H9 (cell line): Measurements from ENCODE around the gene NDUFV2. TPM values are rescaled to one million over a fixed set of nuclear protein-coding genes. Genes with fewer than 3 reads are reported as not detected.
A peak's percentile ranks its signal among the peaks of the same experiment; 100 is the strongest.

Experiments used
- DNase-seq: peaks from one replicate; pipeline ENCODE4 v3.0.0-alpha.2; 2017
- H2AFZ ChIP-seq: one replicate; pipeline ENCODE4 v1.6.1; 2013; ENCODE audit warnings: mild to moderate bottlenecking, low read length, control low read depth, moderate library complexity
- H2AK5ac ChIP-seq: 2 replicates; pipeline ENCODE4 v1.6.1; 2013; ENCODE audit warnings: low read length, control low read depth, mixed read lengths; ENCODE audit not compliant: insufficient read length
- H2BK120ac ChIP-seq: one replicate; pipeline ENCODE4 v1.6.1; 2013; ENCODE audit warnings: low read depth, mild to moderate bottlenecking, low read length, control low read depth, inconsistent platforms; ENCODE audit not compliant: poor library complexity, severe bottlenecking
- H2BK12ac ChIP-seq: 2 replicates; pipeline ENCODE4 v1.6.1; 2013; ENCODE audit warnings: low read length, control low read depth, mixed read lengths, low read depth; ENCODE audit not compliant: insufficient read length
- H2BK15ac ChIP-seq: 2 replicates; pipeline ENCODE4 v1.6.1; 2013; ENCODE audit warnings: low read depth, low read length, control low read depth
- H2BK20ac ChIP-seq: one replicate; pipeline ENCODE4 v1.6.1; 2013; ENCODE audit warnings: low read depth, mild to moderate bottlenecking, low read length, control low read depth, inconsistent platforms; ENCODE audit not compliant: poor library complexity, severe bottlenecking
- H2BK5ac ChIP-seq: 2 replicates; pipeline ENCODE4 v1.6.1; 2013; ENCODE audit warnings: low read length, control low read depth, mixed read lengths; ENCODE audit not compliant: insufficient read length
- H3K14ac ChIP-seq: 2 replicates; pipeline ENCODE4 v1.6.1; 2013; ENCODE audit warnings: low read length, control low read depth; ENCODE audit not compliant: insufficient read depth
- H3K18ac ChIP-seq: 2 replicates; pipeline ENCODE4 v1.6.1; 2013; ENCODE audit warnings: low read depth, mild to moderate bottlenecking, mixed read lengths, low read length, control low read depth; ENCODE audit not compliant: insufficient read length
- H3K23ac ChIP-seq: 2 replicates; pipeline ENCODE4 v1.6.1; 2013; ENCODE audit warnings: low read length, control low read depth, mixed read lengths, low read depth; ENCODE audit not compliant: insufficient read length
- H3K23me2 ChIP-seq: 2 replicates; pipeline ENCODE4 v1.6.1; 2013; ENCODE audit warnings: low read depth, mild to moderate bottlenecking, mixed read lengths, low read length, control low read depth; ENCODE audit not compliant: insufficient read length, poor library complexity, severe bottlenecking
- H3K27ac ChIP-seq: 2 replicates; pipeline ENCODE4 v1.5.1; 2013; ENCODE audit warnings: low read length, control low read depth, mixed read lengths, low read depth; ENCODE audit not compliant: insufficient read length
- H3K27me3 ChIP-seq: 2 replicates; pipeline ENCODE4 v1.6.1; 2013; ENCODE audit warnings: low read length, control low read depth, inconsistent platforms; ENCODE audit not compliant: insufficient read depth
- H3K4ac ChIP-seq: 2 replicates; pipeline ENCODE4 v1.6.1; 2013; ENCODE audit warnings: low read depth, mild to moderate bottlenecking, control low read depth, inconsistent platforms, low read length, moderate library complexity
- H3K4me1 ChIP-seq: 2 replicates; pipeline ENCODE4 v1.6.1; 2013; ENCODE audit warnings: low read length, control low read depth, inconsistent platforms; ENCODE audit not compliant: insufficient read depth
- H3K4me2 ChIP-seq: 2 replicates; pipeline ENCODE4 v1.6.1; 2013; ENCODE audit warnings: low read length, control low read depth, mixed read lengths; ENCODE audit not compliant: insufficient read length, insufficient read depth
- H3K56ac ChIP-seq: 2 replicates; pipeline ENCODE4 v1.6.1; 2013; ENCODE audit warnings: low read depth, mild to moderate bottlenecking, mixed read lengths, low read length, control low read depth; ENCODE audit not compliant: insufficient read length
- H3K79me1 ChIP-seq: 2 replicates; pipeline ENCODE4 v1.6.1; 2013; ENCODE audit warnings: low read depth, mild to moderate bottlenecking, moderate library complexity, low read length, control low read depth, inconsistent platforms; ENCODE audit not compliant: insufficient read depth, poor library complexity, severe bottlenecking
- H3K79me2 ChIP-seq: 2 replicates; pipeline ENCODE4 v1.6.1; 2013; ENCODE audit warnings: low read length, control low read depth, inconsistent platforms; ENCODE audit not compliant: insufficient read depth
- H3K9ac ChIP-seq: 2 replicates; pipeline ENCODE4 v1.6.1; 2013; ENCODE audit warnings: low read length, control low read depth, mixed read lengths; ENCODE audit not compliant: insufficient read length; ENCODE audit errors: extremely low read depth
- H3K9me3 ChIP-seq: one replicate; pipeline ENCODE4 v1.6.1; 2013; ENCODE audit warnings: low read depth, low read length, inconsistent platforms; ENCODE audit not compliant: control insufficient read depth
- H3T11ph ChIP-seq: one replicate; pipeline ENCODE4 v1.6.1; 2013; ENCODE audit warnings: mild to moderate bottlenecking, low read length, control low read depth, inconsistent platforms
- H4K20me1 ChIP-seq: one replicate; pipeline ENCODE4 v1.6.1; 2013; ENCODE audit not compliant: control insufficient read depth, insufficient read length, insufficient read depth
- H4K5ac ChIP-seq: 2 replicates; pipeline ENCODE4 v1.6.1; 2013; ENCODE audit warnings: low read depth, mild to moderate bottlenecking, mixed read lengths, low read length, control low read depth; ENCODE audit not compliant: insufficient read length
- H4K8ac ChIP-seq: replicated peaks from 2 replicates; pipeline ENCODE4 v1.6.1; 2013; ENCODE audit warnings: low read length, control low read depth, mixed read lengths, low read depth; ENCODE audit not compliant: insufficient read length
- H4K91ac ChIP-seq: 2 replicates; pipeline ENCODE4 v1.6.1; 2013; ENCODE audit warnings: low read depth, mild to moderate bottlenecking, moderate library complexity, mixed read lengths, low read length, control low read depth; ENCODE audit not compliant: insufficient read length
- H3K27ac Mint-ChIP-seq, 3 experiments: 2 replicates in 2 of 3; 3 replicates in 1 of 3; pipeline ENCODE4 v1.8.0; 2020 to 2021; ENCODE audit warnings: mixed read lengths in 3 of 3, mild to moderate bottlenecking in 1 of 3, moderate library complexity in 1 of 3
- H3K27me3 Mint-ChIP-seq: 2 replicates; pipeline ENCODE4 v1.8.0; 2021; ENCODE audit warnings: low read depth, mild to moderate bottlenecking, moderate library complexity, mixed read lengths
- H3K36me3 Mint-ChIP-seq, 3 experiments: 2 replicates in 2 of 3; 3 replicates in 1 of 3; pipeline ENCODE4 v1.8.0; 2020 to 2021; ENCODE audit warnings: low read depth in 3 of 3, mixed read lengths in 3 of 3; ENCODE audit not compliant: insufficient read depth in 1 of 3
- H3K4me1 Mint-ChIP-seq, 2 experiments: 2 replicates each; pipeline ENCODE4 v1.8.0; 2020; ENCODE audit warnings: mixed read lengths in 2 of 2
- H3K4me3 Mint-ChIP-seq, 2 experiments: 2 replicates in 1 of 2; 3 replicates in 1 of 2; pipeline ENCODE4 v1.8.0; 2020 to 2021; ENCODE audit warnings: mild to moderate bottlenecking in 2 of 2, mixed read lengths in 2 of 2, moderate library complexity in 1 of 2
- H3K9me3 Mint-ChIP-seq, 2 experiments: 2 replicates in 1 of 2; 3 replicates in 1 of 2; pipeline ENCODE4 v1.8.0; 2020; ENCODE audit warnings: mild to moderate bottlenecking in 2 of 2, mixed read lengths in 2 of 2, moderate library complexity in 1 of 2
- WGBS: extraction: QIAGEN DNeasy Blood & Tissue Kit; methylation state at CpG from one replicate; pipeline ENCODE4 v1.1.7; 2013; ENCODE audit warnings: missing lambda C conversion rate, low lambda C conversion rate, mixed read lengths; ENCODE audit not compliant: insufficient read length; ENCODE audit errors: extremely low coverage; 5-methylcytosine and 5-hydroxymethylcytosine counted together
- total RNA-seq: library from RNA; stranded (reverse); gene quantifications from 2 replicates; pipeline ENCODE4 v1.2.1, GENCODE V29; 2021
- TF ChIP-seq, protein P1 (sequence below): fragments of 200-600 bp; sonication (generic); conservative IDR thresholded peaks from 3 replicates; pipeline ENCODE4 v1.8.0; 2021; ENCODE audit warnings: antibody characterized with exemption, mild to moderate bottlenecking

Gene NDUFV2
- total RNA-seq, 1 experiment from 2014 or later: 206 TPM

DNA sequence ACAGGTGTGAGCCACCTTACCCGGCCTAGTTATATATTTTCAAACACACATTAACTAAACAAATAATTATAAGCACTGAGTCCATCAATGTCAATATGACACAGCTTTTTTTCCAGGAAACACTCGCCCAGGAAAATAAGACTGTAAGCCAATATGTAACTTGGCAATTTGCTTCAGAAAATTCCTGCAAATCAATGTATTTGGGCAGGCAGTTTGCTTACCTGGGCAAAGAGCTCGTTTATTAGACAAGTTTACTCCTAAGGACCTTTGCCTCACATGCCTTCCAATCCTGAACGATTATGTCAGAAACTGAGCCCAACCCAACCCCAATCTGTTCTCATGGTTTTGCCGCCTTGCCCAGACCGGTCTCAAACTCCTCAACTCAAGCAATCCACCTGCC lies 34.7 kb upstream of the NDUFV2 start:
- no peaks in the 10 kb centered on the region for H3K23me2 ChIP-seq

More for the DNA sequence above, 34.7 kb upstream of the NDUFV2 start:
- Histone ChIP-seq H4K5ac (no peak overlapping the region), H3K4me2 (no peak overlapping the region), H3K23ac (no peak overlapping the region), H3K9ac (no peak overlapping the region), H2BK15ac (no peak overlapping the region), H3K14ac (no peak overlapping the region), H2AFZ (no peak overlapping the region), H2BK20ac (no peak overlapping the region), H2AK5ac (no peak overlapping the region), H3K27ac (no peak overlapping the region), H3K27me3 (no peaks in the 10 kb centered on the region), H2BK12ac (no peak overlapping the region), H3K56ac (no peak overlapping the region), H3K79me1 (no peaks in the 10 kb centered on the region), H4K20me1 (no peaks in the 10 kb centered on the region), H3K4ac (no peak overlapping the region), H3K18ac (no peak overlapping the region), H3K9me3 (no peaks in the 10 kb centered on the region), H4K91ac (no peak overlapping the region), H3K4me1 (no peaks in the 10 kb centered on the region), H3T11ph (no peak overlapping the region), H2BK120ac (no peak overlapping the region), H4K8ac (no peak overlapping the region), H3K79me2 (no peaks in the 10 kb centered on the region), H2BK5ac (no peak overlapping the region)
- 0 out of 7 replicates have a peak overlapping the region, but pooled peaks of 1 of the 3 experiments have one; percentile 35 for H3K27ac Mint-ChIP-seq
- H3K36me3 Mint-ChIP-seq: no peaks in the 10 kb centered on the region; a peak in 1 of 7 replicates
- H3K4me3 Mint-ChIP-seq: no peak overlapping the region
- H3K9me3 Mint-ChIP-seq: no peaks in the 10 kb centered on the region
- WGBS: no CpG with 5 or more reads among the region's 6 CpGs
- TF ChIP-seq, protein P1, sequence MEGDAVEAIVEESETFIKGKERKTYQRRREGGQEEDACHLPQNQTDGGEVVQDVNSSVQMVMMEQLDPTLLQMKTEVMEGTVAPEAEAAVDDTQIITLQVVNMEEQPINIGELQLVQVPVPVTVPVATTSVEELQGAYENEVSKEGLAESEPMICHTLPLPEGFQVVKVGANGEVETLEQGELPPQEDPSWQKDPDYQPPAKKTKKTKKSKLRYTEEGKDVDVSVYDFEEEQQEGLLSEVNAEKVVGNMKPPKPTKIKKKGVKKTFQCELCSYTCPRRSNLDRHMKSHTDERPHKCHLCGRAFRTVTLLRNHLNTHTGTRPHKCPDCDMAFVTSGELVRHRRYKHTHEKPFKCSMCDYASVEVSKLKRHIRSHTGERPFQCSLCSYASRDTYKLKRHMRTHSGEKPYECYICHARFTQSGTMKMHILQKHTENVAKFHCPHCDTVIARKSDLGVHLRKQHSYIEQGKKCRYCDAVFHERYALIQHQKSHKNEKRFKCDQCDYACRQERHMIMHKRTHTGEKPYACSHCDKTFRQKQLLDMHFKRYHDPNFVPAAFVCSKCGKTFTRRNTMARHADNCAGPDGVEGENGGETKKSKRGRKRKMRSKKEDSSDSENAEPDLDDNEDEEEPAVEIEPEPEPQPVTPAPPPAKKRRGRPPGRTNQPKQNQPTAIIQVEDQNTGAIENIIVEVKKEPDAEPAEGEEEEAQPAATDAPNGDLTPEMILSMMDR: no peak
- peaks cover 5 to 6% of the 10 kb centered on the region in 2 experiments for H3K4me1 Mint-ChIP-seq
- H3K27me3 Mint-ChIP-seq: no peaks in the 10 kb centered on the region
- DNase-seq: no peak
